ENCODE results near the gene LIMK1. TPM values are rescaled to one million over a fixed set of nuclear protein-coding genes. Genes with fewer than 3 reads are reported as not detected.
A peak's percentile ranks its signal among the peaks of the same experiment; 100 is the strongest.

Gene LIMK1
- polyA plus RNA-seq, 1 donor (not counting 4 experiments of a cell fraction or from before 2014, with no cell fraction given): 13.3 TPM

DNA sequence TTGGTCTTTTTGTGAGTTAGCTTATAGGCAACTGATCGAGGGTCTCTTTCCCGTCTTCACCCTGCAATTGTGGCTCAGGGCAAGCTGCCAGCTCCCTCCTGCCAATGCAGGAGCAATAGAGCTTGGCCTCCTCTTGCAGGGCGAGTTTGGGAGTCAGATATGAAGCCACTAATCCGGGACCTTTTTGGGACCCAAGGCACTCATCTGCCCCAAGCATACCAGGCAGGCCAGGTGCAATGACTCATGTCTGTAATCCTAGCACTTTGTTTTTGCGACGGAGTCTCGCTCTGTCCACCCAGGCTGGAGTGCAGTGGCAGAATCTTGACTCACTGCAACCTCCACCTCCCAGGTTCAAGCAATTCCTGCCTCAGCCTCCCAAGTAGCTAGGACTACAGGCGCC is 21.1 kb downstream of the LIMK1 start:
- Histone ChIP-seq H3K27ac (ENCODE audit: control insufficient read depth, insufficient read depth, low read length) (peak overlapping the region; percentile 22), H3K9me3 (ENCODE audit: control insufficient read depth, low read depth, low read length) (no peaks in the 10 kb centered on the region), H3K4me2 (ENCODE audit: control insufficient read depth, extremely low read depth, insufficient read depth, low read depth, low read length) (no peak overlapping the region), H2AFZ (ENCODE audit: control insufficient read depth, low read length) (no peak overlapping the region), H3K27me3 (ENCODE audit: control insufficient read depth, extremely low read depth, insufficient read depth, low read length) (no peaks in the 10 kb centered on the region), H3K79me2 (ENCODE audit: control insufficient read depth, insufficient read depth, low read length) (no peaks in the 10 kb centered on the region), H3K9me1 (ENCODE audit: control insufficient read depth, extremely low read depth, insufficient read depth, low read length) (peaks cover under 1% of the 10 kb centered on the region), H4K20me1 (ENCODE audit: control insufficient read depth, extremely low read depth, insufficient read depth, low read length) (peaks cover 2% of the 10 kb centered on the region), H3K9ac (ENCODE audit: control insufficient read depth, extremely low read depth, insufficient read depth, low read length) (no peak overlapping the region), H3K36me3 (ENCODE audit: control insufficient read depth in 2 of 2, extremely low read depth in 1 of 2, insufficient read depth in 2 of 2, low read length in 2 of 2) (peaks cover 17 to 25% of the 10 kb centered on the region in 2 experiments), H3K4me1 (ENCODE audit: control insufficient read depth, extremely low read depth, insufficient read depth, low read length) (peaks cover 12% of the 10 kb centered on the region), H3K4me3 (ENCODE audit: control insufficient read depth in 2 of 3, extremely low read depth in 1 of 3, insufficient read depth in 2 of 3, low read depth in 1 of 3, low read length in 3 of 3) (no peak overlapping the region)
- dilution Hi-C loops (cut with MboI; ENCODE audit: extremely low pct_ligation_motif_present, low sequenced_read_pairs): no loop called here
- FAIRE-seq (no peak), DNase-seq (ENCODE audit: low read depth, low spot score) (no peak)
- TF ChIP-seq, protein P1, sequence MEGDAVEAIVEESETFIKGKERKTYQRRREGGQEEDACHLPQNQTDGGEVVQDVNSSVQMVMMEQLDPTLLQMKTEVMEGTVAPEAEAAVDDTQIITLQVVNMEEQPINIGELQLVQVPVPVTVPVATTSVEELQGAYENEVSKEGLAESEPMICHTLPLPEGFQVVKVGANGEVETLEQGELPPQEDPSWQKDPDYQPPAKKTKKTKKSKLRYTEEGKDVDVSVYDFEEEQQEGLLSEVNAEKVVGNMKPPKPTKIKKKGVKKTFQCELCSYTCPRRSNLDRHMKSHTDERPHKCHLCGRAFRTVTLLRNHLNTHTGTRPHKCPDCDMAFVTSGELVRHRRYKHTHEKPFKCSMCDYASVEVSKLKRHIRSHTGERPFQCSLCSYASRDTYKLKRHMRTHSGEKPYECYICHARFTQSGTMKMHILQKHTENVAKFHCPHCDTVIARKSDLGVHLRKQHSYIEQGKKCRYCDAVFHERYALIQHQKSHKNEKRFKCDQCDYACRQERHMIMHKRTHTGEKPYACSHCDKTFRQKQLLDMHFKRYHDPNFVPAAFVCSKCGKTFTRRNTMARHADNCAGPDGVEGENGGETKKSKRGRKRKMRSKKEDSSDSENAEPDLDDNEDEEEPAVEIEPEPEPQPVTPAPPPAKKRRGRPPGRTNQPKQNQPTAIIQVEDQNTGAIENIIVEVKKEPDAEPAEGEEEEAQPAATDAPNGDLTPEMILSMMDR (optimal IDR thresholded peaks at IDR 0.05 in 1 of 3, IDR thresholded peaks at IDR 0.05 in 1 of 3, conservative IDR thresholded peaks at IDR 0.05 in 1 of 3; ENCODE audit: extremely low read depth in 1 of 3, insufficient read depth in 2 of 3, low read length in 3 of 3): no peak
- no peak for TF ChIP-seq EZH2 (IDR thresholded peaks at IDR 0.05; ENCODE audit: low read length)

DNA sequence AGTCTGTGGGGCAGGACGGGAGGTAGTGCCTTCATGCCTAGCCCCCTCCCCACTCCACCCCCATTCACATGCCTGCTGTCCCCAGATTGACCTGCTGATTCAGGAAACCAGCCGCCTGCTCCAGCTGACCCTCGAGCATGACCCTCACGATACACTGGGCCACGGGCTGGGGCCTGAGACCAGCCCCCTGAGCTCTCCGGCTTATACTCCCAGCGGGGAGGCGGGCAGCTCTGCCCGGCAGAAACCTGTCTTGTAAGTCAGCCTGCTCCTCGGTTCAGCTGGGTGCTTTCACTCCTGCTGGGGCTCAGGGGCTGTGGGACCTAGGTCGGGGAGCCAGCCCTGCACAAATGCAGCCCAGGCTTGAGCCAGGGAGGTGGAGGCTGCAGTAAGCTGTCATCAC is 22.4 kb downstream of the LIMK1 start:
- DNase-seq (ENCODE audit: low read depth, low spot score) (no peak), FAIRE-seq (no peak)
- Histone ChIP-seq H2AFZ (ENCODE audit: control insufficient read depth, low read length) (no peak overlapping the region), H3K79me2 (ENCODE audit: control insufficient read depth, insufficient read depth, low read length) (no peaks in the 10 kb centered on the region), H3K9me3 (ENCODE audit: control insufficient read depth, low read depth, low read length) (no peaks in the 10 kb centered on the region), H3K27ac (ENCODE audit: control insufficient read depth, insufficient read depth, low read length) (no peak overlapping the region), H3K36me3 (ENCODE audit: control insufficient read depth in 2 of 2, extremely low read depth in 1 of 2, insufficient read depth in 2 of 2, low read length in 2 of 2) (peaks cover 15 to 24% of the 10 kb centered on the region in 2 experiments), H3K4me3 (ENCODE audit: control insufficient read depth in 2 of 3, extremely low read depth in 1 of 3, insufficient read depth in 2 of 3, low read depth in 1 of 3, low read length in 3 of 3) (no peak overlapping the region), H3K4me1 (ENCODE audit: control insufficient read depth, extremely low read depth, insufficient read depth, low read length) (peaks cover 12% of the 10 kb centered on the region), H3K9me1 (ENCODE audit: control insufficient read depth, extremely low read depth, insufficient read depth, low read length) (peaks cover 2% of the 10 kb centered on the region), H3K9ac (ENCODE audit: control insufficient read depth, extremely low read depth, insufficient read depth, low read length) (no peak overlapping the region), H3K4me2 (ENCODE audit: control insufficient read depth, extremely low read depth, insufficient read depth, low read depth, low read length) (no peak overlapping the region), H4K20me1 (ENCODE audit: control insufficient read depth, extremely low read depth, insufficient read depth, low read length) (peaks cover 2% of the 10 kb centered on the region), H3K27me3 (ENCODE audit: control insufficient read depth, extremely low read depth, insufficient read depth, low read length) (no peaks in the 10 kb centered on the region)
- TF ChIP-seq, protein P1 (optimal IDR thresholded peaks at IDR 0.05 in 1 of 3, IDR thresholded peaks at IDR 0.05 in 1 of 3, conservative IDR thresholded peaks at IDR 0.05 in 1 of 3; ENCODE audit: extremely low read depth in 1 of 3, insufficient read depth in 2 of 3, low read length in 3 of 3): no peak
- TF ChIP-seq EZH2 (IDR thresholded peaks at IDR 0.05; ENCODE audit: low read length): no peak
- dilution Hi-C loops (cut with MboI; ENCODE audit: extremely low pct_ligation_motif_present, low sequenced_read_pairs): no loop called here
